GM19324 (cell line): ENCODE measurements around the gene PCDH9.

ENCODE experiments used
- ATAC-seq: cut with Tn5 transposase; IDR thresholded peaks from one replicate; pipeline ENCODE4 v1.9.1; 2021; ENCODE audit warnings: mild to moderate bottlenecking, moderate library complexity; ENCODE audit not compliant: unreplicated experiment, low FRiP score

Gene PCDH9

GRCh38 chr13:66518068-66518467, 712.1 kb downstream of the PCDH9 start:
- ATAC-seq, result no peak

DNA sequence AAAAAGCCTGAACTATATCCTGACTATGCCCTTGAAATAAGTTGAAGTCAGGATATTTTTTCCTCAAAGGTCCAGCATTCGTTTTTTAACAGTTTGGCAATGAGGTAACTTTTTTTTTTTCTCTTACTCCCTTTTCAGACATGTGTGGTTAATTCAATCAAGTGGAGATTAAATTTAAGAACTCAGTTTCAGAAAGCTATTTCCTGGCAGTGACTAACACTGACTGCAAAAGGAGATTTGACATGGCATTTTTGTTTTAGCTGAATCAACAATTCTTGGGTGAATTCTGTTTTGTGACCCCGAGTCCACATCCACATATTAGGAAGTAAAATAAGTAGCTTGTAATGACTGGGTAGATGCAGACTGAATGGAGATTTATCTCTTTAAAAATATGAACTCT, 716.4 kb downstream of the PCDH9 start:
- no peak for ATAC-seq

GRCh38 chr13:66509175-66509574, 721.0 kb downstream of the PCDH9 start:
- no peak for ATAC-seq

- ATAC-seq, result no peak
Observed at GRCh38 chr13:66508153-66508909, 721.8 kb downstream of the PCDH9 start.

DNA sequence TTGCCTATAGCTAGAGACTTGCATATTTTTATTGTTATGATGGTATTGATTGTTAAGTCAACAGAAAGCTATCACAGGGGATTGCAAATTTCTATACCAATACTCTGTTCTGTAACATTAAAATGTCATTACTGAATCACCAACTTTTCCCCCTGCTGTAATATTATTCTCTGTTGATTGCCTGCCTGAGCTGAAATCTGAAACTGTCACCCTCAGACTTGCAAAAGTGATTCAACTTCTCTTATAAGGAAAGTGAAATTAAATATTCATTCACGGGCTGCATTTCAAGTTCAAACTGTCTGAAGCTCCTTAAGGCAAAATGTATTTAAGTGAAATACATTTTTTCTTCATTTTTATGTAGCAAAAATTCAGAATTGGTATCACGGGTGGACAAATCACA, 723.2 kb downstream of the PCDH9 start:
- ATAC-seq, result no peak

DNA sequence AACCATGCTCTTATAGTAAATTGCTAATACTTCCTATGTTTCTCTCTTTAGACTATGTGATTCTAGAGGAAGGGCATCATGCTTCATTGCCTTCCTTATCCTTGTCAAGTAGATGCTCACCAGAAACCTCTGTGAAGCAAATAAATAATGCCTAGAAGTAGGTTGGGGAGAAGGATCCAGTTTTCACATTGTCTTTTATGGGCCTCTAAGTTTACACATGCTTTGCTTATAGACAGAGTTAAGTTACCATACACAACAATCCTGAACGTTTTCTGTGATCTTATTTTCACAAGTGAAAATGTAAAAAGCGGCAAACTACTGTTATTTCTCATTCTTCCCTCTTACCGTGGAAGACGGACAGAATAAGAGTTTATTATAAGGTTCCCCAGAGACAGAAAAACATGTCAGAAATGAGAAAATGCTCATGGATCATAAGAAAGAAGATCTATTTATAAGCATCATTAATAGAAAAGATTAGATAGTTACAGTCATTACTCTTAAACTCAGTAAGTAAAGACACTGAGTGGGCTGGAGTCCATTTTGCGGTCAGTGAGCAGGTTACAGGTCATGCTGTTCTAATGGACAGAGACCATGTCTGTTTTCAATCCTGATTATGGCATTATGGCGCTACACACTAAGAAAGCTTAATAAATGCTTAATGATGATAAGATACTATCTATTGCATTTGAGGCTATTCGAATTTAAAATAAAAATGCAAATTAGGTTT, 723.9 kb downstream of the PCDH9 start:
- no peak for ATAC-seq

DNA sequence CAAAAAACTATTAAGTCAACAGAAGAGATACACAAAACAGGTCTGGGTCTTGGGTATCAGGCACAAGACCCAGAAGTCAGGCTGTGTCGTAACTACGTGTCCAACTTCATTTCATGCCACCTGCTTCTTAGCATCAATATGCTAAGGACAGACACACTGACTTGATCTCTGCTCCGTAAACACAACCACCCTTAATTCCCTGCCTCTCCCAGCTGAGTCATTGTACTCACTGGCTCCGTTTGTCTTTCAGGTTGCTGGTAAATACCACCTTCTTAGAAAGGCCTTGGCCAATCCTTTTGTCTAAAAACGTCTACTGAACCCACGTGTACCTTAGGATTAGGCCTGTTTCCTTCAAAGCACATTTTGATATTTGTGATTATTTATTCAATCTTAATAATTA, 726.2 kb downstream of the PCDH9 start:
- ATAC-seq, result no peak

DNA sequence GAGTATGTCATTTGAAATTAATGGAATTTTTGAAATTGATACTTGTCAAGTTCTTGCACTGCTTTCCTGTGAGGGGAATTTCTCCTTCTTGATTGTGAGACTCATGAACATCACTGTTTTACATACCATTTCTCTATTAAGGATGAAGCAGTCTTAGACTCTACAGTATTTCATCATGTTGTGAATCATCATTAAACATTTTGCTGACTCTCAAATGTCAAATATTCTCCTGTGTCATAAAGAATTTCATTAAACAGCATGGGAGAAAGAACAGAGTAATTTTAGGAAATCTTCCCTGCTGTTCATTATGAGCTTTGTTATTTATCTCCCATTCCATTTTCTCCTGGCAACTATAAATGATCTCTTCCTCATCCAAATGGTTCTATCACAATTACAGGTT, 729.0 kb downstream of the PCDH9 start:
- no peak for ATAC-seq

- ATAC-seq, result peak; percentile 79
Observed at GRCh38 chr13:66492479-66492878, 737.7 kb downstream of the PCDH9 start.

- no peak for ATAC-seq
Observed at GRCh38 chr13:66491251-66491650, 738.9 kb downstream of the PCDH9 start.

GRCh38 chr13:66489586-66489985, 740.5 kb downstream of the PCDH9 start:
- ATAC-seq, result no peak

GRCh38 chr13:66489172-66489571, 741.0 kb downstream of the PCDH9 start:
- no peak for ATAC-seq

GRCh38 chr13:66483712-66484111, 746.4 kb downstream of the PCDH9 start:
- ATAC-seq, result no peak

DNA sequence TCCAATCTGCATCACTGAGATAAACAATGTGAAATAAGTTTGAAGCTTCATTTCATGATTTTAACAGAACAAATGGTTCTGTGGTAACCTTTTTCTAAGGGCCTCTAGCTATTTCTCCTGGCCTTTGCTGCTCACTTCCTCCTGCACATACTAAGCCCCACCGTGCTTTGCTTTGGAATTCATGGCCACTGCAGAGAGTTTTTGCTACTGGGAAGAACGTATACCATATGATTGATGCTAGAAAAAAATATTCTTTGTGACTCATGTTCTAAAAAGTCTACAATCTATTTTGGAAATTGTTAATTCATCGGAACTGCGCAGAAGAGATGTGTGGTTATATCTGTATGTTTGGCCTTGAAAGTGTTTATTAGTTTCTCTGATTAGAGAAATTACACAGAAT, 747.3 kb downstream of the PCDH9 start:
- ATAC-seq, result no peak

DNA sequence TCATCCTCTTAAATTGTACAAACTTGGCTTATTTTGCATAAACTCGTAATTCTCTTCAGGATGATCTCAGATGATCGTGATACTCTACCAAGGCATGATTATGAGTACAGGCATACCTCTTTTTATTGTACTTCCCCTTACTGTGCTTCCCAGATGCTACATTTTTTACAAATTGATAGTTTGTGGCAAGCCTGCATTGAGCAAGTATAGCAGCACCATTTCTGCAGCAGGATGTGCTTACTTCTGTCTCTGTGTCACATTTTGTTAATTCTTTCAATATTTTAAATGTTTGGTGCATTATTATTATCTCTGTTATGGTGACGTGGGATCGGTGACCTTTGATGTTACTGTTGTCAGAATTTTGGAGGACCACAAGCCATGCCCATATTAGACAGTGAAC, 752.3 kb downstream of the PCDH9 start:
- no peak for ATAC-seq

DNA sequence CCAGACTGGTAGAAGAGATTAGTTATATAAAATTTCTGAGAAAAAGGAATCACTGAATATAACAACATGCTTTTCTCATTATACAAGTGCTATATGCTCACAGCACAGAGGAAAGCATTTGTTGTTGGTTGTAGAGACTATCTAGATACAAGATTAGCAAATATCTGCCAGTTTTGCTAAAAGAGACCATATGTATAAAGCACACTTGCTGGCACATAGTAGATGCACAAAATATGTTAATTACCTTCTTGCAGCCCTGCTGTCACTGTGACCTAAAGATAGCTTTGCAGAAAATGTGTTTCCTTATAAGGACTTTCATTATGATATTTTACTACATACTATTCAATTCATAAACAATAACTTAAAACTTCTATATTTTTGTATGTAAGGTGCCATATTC, 755.1 kb downstream of the PCDH9 start:
- no peak for ATAC-seq

- no peak for ATAC-seq
Observed at GRCh38 chr13:66469745-66470144, 760.4 kb downstream of the PCDH9 start.

DNA sequence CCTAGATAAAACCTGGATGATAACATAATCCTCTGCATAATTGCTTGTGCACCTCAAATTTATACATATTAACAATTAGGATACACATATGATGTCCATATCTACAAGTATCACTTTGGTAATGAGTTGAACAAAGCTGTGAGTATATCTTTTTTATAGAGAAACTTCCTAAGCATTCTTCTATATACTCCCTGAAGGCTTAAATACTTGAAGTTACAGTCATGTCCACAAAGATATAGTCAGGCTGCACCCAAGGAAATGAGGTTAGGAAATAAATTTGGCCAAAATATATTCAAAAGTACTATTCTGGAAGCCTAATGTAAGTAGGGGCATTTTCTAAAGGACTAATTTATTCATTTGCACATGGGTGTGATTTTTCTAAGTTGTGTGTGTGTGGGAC, 761.5 kb downstream of the PCDH9 start:
- no peak for ATAC-seq

DNA sequence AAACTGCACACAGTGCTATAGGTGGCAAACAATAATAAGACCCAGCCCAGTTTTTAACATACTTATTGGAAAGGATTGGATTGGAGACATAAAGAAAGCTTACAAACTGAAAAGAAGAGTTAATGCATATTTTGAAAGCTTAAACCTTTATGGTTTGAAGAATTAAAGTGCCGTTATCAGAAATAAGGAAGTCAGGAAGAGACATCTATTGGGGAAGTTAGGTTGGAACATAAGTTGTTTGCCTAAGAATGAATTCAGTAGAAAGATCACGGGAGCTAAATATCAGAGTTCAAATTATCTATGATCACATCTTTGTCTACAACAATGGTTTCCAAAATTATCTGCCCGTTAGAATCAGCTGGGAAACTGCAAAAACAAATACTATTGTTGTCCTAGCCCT, 767.9 kb downstream of the PCDH9 start:
- ATAC-seq, result no peak

DNA sequence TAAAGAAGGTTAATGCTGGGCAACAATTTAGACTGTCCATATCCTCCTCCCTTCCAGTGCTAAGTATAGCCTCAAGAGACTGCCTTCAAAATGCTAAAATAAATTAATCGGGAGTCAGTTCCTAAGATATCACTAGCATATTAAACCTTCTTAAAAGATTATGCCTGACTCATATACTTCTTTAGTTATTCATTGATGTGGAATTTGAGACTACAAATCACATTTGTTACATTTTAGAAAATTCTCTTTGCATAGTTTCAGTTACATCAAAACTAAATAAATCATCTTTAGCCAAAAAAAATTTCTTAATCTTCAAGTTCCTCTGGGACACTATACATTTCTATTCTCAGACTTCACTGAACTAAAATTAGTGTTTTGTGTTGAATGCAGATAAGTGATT, 769.1 kb downstream of the PCDH9 start:
- ATAC-seq, result no peak

- no peak for ATAC-seq
Observed at GRCh38 chr13:66459634-66460033, 770.5 kb downstream of the PCDH9 start.

DNA sequence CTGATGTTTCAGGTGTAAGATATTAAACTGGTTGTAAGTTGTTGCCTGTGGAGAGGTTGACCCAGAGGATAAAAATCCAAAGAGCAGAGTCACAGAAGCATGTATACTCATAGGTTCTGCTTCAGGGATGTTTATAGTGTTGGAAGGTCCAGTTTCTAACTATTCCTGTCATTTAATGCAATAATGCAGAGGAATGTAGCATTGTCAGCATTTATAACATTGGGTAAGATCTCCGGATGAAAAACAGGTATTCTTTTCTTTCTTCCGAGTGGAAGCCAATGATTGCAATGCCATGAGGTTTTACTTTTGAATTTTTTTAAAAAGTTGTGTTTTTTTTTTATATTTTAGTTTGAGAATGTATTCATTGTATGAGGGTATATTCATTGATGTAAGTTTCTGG, 771.0 kb downstream of the PCDH9 start:
- no peak for ATAC-seq
